Measurements from ENCODE around the gene FBXL16. TPM values are rescaled to one million over a fixed set of nuclear protein-coding genes. Genes with fewer than 3 reads are reported as not detected.

The FBXL16 gene
- total and polyA plus RNA-seq, 2 of the 13 experiments (the other 11 are each of a cell fraction or from before 2014, with no cell fraction given) = 0.22 to 2.0 TPM

GRCh38 chr16:747978-748746 is 42.6 kb upstream of the FBXL16 start (continued):
- TF ChIP-seq ZNF407 (CRISPR knock-in tag; IDR thresholded peaks at IDR 0.05; ENCODE audit: not compliant biosample characterization) (no peak), RXRA (CRISPR knock-in tag; IDR thresholded peaks at IDR 0.05) (no peak), SOX13 (IDR thresholded peaks at IDR 0.05) (no peak), SOX13 (CRISPR knock-in tag; conservative IDR thresholded peaks at IDR 0.05 in 1 of 2, IDR thresholded peaks at IDR 0.05 in 1 of 2) (no peak), HNRNPK (IDR thresholded peaks at IDR 0.05; ENCODE audit: low read depth, low read length, poor library complexity, severe bottlenecking) (no peak), ZNF800 (CRISPR knock-in tag; IDR thresholded peaks at IDR 0.05) (no peak), DR1 (CRISPR knock-in tag; IDR thresholded peaks at IDR 0.05) (no peak), GTF2F1 (IDR thresholded peaks at IDR 0.05; ENCODE audit: low read length) (no peak), ZFP90 (CRISPR knock-in tag; IDR thresholded peaks at IDR 0.05; ENCODE audit: borderline replicate concordance) (no peak), REL (CRISPR knock-in tag; conservative IDR thresholded peaks at IDR 0.05) (no peak), PATZ1 (CRISPR knock-in tag; IDR thresholded peaks at IDR 0.05) (no peak), ZKSCAN8 (CRISPR knock-in tag; IDR thresholded peaks at IDR 0.05; ENCODE audit: borderline replicate concordance) (no peak), ZNF780A (CRISPR knock-in tag; IDR thresholded peaks at IDR 0.05) (no peak), ZNF616 (CRISPR knock-in tag; IDR thresholded peaks at IDR 0.05; ENCODE audit: low read depth) (no peak), RXRB (CRISPR knock-in tag; IDR thresholded peaks at IDR 0.05; ENCODE audit: borderline replicate concordance) (no peak)
